C4-2B (cell line): Measurements from ENCODE around the gene OSBPL3.

ENCODE experiments used
- ZFX ChIP-seq: fragments of 450-650 bp; IDR thresholded peaks from 2 replicates; pipeline ENCODE4 v1.6.1; 2017
- TF ChIP-seq, protein P1 (sequence below): fragments of 450-650 bp; conservative IDR thresholded peaks from 2 replicates; pipeline ENCODE4 v1.5.1; 2017; ENCODE audit warnings: mild to moderate bottlenecking

GRCh38 chr7:24861336-24861735, 118.6 kb downstream of the OSBPL3 start:
- TF ChIP-seq, protein P1, sequence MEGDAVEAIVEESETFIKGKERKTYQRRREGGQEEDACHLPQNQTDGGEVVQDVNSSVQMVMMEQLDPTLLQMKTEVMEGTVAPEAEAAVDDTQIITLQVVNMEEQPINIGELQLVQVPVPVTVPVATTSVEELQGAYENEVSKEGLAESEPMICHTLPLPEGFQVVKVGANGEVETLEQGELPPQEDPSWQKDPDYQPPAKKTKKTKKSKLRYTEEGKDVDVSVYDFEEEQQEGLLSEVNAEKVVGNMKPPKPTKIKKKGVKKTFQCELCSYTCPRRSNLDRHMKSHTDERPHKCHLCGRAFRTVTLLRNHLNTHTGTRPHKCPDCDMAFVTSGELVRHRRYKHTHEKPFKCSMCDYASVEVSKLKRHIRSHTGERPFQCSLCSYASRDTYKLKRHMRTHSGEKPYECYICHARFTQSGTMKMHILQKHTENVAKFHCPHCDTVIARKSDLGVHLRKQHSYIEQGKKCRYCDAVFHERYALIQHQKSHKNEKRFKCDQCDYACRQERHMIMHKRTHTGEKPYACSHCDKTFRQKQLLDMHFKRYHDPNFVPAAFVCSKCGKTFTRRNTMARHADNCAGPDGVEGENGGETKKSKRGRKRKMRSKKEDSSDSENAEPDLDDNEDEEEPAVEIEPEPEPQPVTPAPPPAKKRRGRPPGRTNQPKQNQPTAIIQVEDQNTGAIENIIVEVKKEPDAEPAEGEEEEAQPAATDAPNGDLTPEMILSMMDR, result no peak
- TF ChIP-seq ZFX, result no peak
